GM12891 (cell line): ENCODE measurements around the gene MYDGF.

Experiments used
- DNase-seq: peaks from one replicate; pipeline ENCODE4 v3.0.0; 2011; ENCODE audit warnings: low spot score; ENCODE audit not compliant: insufficient read length
- FAIRE-seq: peaks from 2 replicates; lab custom pipeline; 2011; peaks lifted over from hg19 to GRCh38; lab: Jason Lieb, UNC
- PAX5 ChIP-seq: IDR thresholded peaks from 2 replicates; pipeline ENCODE4 v1.6.1; 2011; ENCODE audit warnings: low read length, moderate library complexity, mild to moderate bottlenecking; ENCODE audit not compliant: insufficient read depth, severe bottlenecking
- POLR2A ChIP-seq: IDR thresholded peaks from 2 replicates; pipeline ENCODE4 v1.6.1; 2011; ENCODE audit warnings: low read depth, low read length, control low read depth
- POLR2AphosphoS5 ChIP-seq: IDR thresholded peaks from 2 replicates; pipeline ENCODE4 v1.6.1; 2011; ENCODE audit warnings: low read depth, low read length, control low read depth
- POU2F2 ChIP-seq: IDR thresholded peaks from 2 replicates; pipeline ENCODE4 v1.6.1; 2011; ENCODE audit warnings: low read depth, mild to moderate bottlenecking, control low read depth, low read length, moderate library complexity
- SPI1 ChIP-seq: IDR thresholded peaks from 2 replicates; pipeline ENCODE4 v1.6.1; 2011; ENCODE audit warnings: low read depth, low read length, control low read depth
- TAF1 ChIP-seq: IDR thresholded peaks from 2 replicates; pipeline ENCODE4 v1.6.1; 2011; ENCODE audit warnings: low read depth, low read length, control low read depth

Gene MYDGF

GRCh38 chr19:4635754-4636116 lies 34.4 kb downstream of the MYDGF start:
- DNase-seq (no peak), FAIRE-seq (no peak)
- TF ChIP-seq POU2F2 (no peak), TAF1 (no peak), PAX5 (no peak), SPI1 (no peak), POLR2AphosphoS5 (no peak), POLR2A (no peak)

GRCh38 chr19:4633140-4633967 lies 36.8 kb downstream of the MYDGF start:
- TF ChIP-seq PAX5: no peak
- no peak for TF ChIP-seq POLR2A
- TF ChIP-seq SPI1: no peak
- no peak for TF ChIP-seq POLR2AphosphoS5
- no peak for TF ChIP-seq POU2F2
- TF ChIP-seq TAF1: no peak
- DNase-seq (no peak), FAIRE-seq (peak; percentile 63)

GRCh38 chr19:4624733-4625362 lies 45.3 kb downstream of the MYDGF start:
- DNase-seq (no peak), FAIRE-seq (no peak)
- TF ChIP-seq POLR2AphosphoS5 (no peak), POU2F2 (no peak), TAF1 (no peak), PAX5 (no peak), POLR2A (no peak), SPI1 (no peak)

- no peak for TF ChIP-seq SPI1
- no peak for TF ChIP-seq PAX5
- FAIRE-seq: no peak
- DNase-seq: no peak
Measured at GRCh38 chr19:4624301-4624700, 45.8 kb downstream of the MYDGF start.

GRCh38 chr19:4622695-4623421 lies 47.3 kb downstream of the MYDGF start:
- DNase-seq (no peak), FAIRE-seq (no peak)
- TF ChIP-seq POLR2AphosphoS5: no peak
- no peak for TF ChIP-seq SPI1
- no peak for TF ChIP-seq POLR2A
- TF ChIP-seq POU2F2: no peak
- no peak for TF ChIP-seq TAF1
- no peak for TF ChIP-seq PAX5

GRCh38 chr19:4620675-4621074 lies 49.5 kb downstream of the MYDGF start:
- DNase-seq (no peak), FAIRE-seq (no peak)
- TF ChIP-seq POLR2A (no peak), SPI1 (no peak), POU2F2 (no peak), POLR2AphosphoS5 (no peak), PAX5 (no peak), TAF1 (no peak)

GRCh38 chr19:4619668-4620294 lies 50.4 kb downstream of the MYDGF start:
- TF ChIP-seq POLR2AphosphoS5 (no peak), TAF1 (no peak), POLR2A (no peak), PAX5 (no peak), SPI1 (no peak), POU2F2 (no peak)
- FAIRE-seq (no peak), DNase-seq (no peak)

GRCh38 chr19:4618019-4618418 lies 52.1 kb downstream of the MYDGF start:
- TF ChIP-seq TAF1 (no peak), SPI1 (no peak), PAX5 (no peak), POLR2A (no peak), POLR2AphosphoS5 (no peak), POU2F2 (no peak)
- FAIRE-seq: no peak
- no peak for DNase-seq

- FAIRE-seq: no peak
- no peak for TF ChIP-seq TAF1
- no peak for TF ChIP-seq PAX5
- TF ChIP-seq SPI1: no peak
- no peak for TF ChIP-seq POLR2A
- TF ChIP-seq POU2F2: no peak
- TF ChIP-seq POLR2AphosphoS5: no peak
- DNase-seq: no peak
Measured at GRCh38 chr19:4613254-4613751, 56.8 kb downstream of the MYDGF start.
